Measurements from ENCODE around the gene CCDC157.
A peak's percentile ranks its signal among the peaks of the same experiment; 100 is the strongest.

The CCDC157 gene

GRCh38 chr22:30413745-30414524 lies 57.1 kb downstream of the CCDC157 start:
- no peak for DNase-seq (ENCODE audit: low read depth)

GRCh38 chr22:30414525-30415047 lies 57.8 kb downstream of the CCDC157 start:
- DNase-seq (ENCODE audit: low read depth) = no peak

GRCh38 chr22:30416403-30416802 lies 59.6 kb downstream of the CCDC157 start:
- DNase-seq (ENCODE audit: low read depth) = no peak

- DNase-seq (ENCODE audit: low read depth) = no peak
Measured at GRCh38 chr22:30416837-30417236, 60.0 kb downstream of the CCDC157 start.

- no peak for DNase-seq (ENCODE audit: low read depth)
Measured at GRCh38 chr22:30420347-30421125, 63.7 kb downstream of the CCDC157 start.

- no peak for DNase-seq (ENCODE audit: low read depth)
Measured at GRCh38 chr22:30421695-30422480, 65.1 kb downstream of the CCDC157 start.

- DNase-seq (ENCODE audit: low read depth) = no peak
Measured at GRCh38 chr22:30422481-30423300, 65.9 kb downstream of the CCDC157 start.

GRCh38 chr22:30423301-30423958 lies 66.6 kb downstream of the CCDC157 start:
- no peak for DNase-seq (ENCODE audit: low read depth)

GRCh38 chr22:30423959-30424533 lies 67.2 kb downstream of the CCDC157 start:
- DNase-seq (ENCODE audit: low read depth) = peak; percentile 94

- DNase-seq (ENCODE audit: low read depth) = no peak
Measured at GRCh38 chr22:30424534-30425326, 67.9 kb downstream of the CCDC157 start.

GRCh38 chr22:30425327-30425615 lies 68.5 kb downstream of the CCDC157 start:
- DNase-seq (ENCODE audit: low read depth) = no peak

GRCh38 chr22:30425616-30426387 lies 69.0 kb downstream of the CCDC157 start, which contains the start of gene MTFP1:
MTFP1 (plus strand) TSS chr22:30425768; CDS start chr22:30425880, 112 bp downstream.
- peak; percentile 43 for DNase-seq (ENCODE audit: low read depth)
